Fibroblast of skin of back (primary cell): ENCODE data around the gene HTR2A.

Experiments used
- DNase-seq: peaks from one replicate; pipeline ENCODE4 v3.0.0-alpha.2; 2013

HTR2A gene

GRCh38 chr13:46868091-46868490 is 28.8 kb downstream of the HTR2A start:
- DNase-seq = no peak

GRCh38 chr13:46866150-46866549 is 30.7 kb downstream of the HTR2A start:
- DNase-seq = peak; percentile 38

- DNase-seq = no peak
Observed at GRCh38 chr13:46864941-46865340, 31.9 kb downstream of the HTR2A start.

DNA sequence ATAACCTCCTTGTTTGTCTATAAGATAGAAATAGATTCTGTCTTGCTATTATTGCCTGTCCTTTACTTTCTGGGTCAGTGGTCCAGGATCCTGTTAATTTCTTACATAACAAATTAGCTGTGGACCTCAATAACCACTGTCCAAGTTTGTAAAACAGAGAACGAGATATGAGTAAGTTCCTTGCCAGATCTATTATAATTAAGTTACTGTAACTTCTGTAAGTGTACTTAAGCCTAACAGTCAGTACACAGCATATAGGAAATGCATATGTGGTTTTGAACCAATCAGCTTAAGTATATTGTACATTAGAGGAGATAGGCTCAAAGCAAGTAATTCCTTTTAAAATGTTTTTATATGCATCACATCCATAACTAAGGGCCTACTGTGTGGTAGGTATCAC is 34.9 kb downstream of the HTR2A start:
- DNase-seq = no peak

GRCh38 chr13:46860722-46861121 is 36.1 kb downstream of the HTR2A start:
- no peak for DNase-seq

- DNase-seq = no peak
Observed at GRCh38 chr13:46858776-46859175, 38.1 kb downstream of the HTR2A start.

GRCh38 chr13:46858163-46858562 is 38.7 kb downstream of the HTR2A start:
- no peak for DNase-seq

- no peak for DNase-seq
Observed at GRCh38 chr13:46855664-46856063, 41.2 kb downstream of the HTR2A start.

DNA sequence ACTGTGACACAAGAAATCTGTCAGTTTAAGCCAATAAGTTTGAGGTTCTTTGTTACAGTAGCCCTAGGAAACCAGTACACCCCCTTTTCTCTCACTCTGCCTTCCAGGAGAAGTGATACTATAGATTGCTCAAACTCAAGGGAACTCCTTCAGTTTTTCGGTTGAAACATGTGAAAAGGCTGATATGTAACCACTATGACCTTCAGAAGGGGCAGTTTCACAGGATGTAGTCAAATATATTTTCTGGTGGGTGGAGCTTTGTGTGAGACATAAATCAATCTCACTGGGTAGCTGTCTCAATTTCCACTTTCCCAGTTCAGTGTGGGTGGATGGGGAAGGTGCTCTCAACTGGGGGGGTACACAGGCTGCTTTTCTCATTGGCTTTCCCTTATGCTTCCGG is 41.7 kb downstream of the HTR2A start:
- DNase-seq = no peak

- no peak for DNase-seq
Observed at GRCh38 chr13:46852168-46852567, 44.7 kb downstream of the HTR2A start.

DNA sequence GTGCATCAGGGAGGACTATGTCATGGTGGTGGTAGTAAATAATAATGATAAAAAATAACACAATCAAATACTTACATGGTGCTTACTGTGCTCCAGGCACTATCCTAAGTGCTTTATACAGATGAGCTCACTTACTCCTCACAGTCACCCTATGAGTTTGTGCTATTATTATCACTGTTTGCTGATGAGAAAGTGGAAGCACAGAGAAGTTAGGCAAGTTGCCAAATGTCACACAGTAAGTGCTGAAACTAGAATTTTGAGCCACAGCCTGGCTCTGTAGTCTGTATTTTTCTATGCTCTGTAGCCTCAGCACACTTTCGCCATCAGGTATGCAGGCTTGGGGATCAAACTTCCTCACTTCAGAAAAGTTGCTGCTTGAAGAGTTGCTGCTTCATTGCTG is 46.6 kb downstream of the HTR2A start:
- peak; percentile 21 for DNase-seq

GRCh38 chr13:46846726-46847125 is 50.1 kb downstream of the HTR2A start:
- DNase-seq = no peak

DNA sequence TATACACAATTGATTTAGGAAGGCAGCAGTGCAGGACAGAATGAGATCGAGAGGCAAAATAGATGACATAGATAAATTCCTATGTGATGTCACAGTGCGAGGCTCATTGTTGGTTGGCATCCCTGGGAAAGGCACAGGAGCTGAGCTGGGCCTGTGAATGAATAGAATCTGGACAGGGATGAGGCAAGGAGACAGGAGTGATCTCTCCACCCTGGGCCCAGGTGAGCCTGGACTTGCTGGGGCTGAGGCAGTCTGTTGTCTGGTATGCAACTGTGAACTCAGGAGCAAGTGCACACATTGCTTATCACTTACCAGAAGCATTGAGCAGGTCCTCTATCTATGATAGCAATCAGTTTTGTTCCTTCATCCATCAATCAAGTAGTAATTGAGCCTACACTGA is 51.7 kb downstream of the HTR2A start:
- no peak for DNase-seq

DNA sequence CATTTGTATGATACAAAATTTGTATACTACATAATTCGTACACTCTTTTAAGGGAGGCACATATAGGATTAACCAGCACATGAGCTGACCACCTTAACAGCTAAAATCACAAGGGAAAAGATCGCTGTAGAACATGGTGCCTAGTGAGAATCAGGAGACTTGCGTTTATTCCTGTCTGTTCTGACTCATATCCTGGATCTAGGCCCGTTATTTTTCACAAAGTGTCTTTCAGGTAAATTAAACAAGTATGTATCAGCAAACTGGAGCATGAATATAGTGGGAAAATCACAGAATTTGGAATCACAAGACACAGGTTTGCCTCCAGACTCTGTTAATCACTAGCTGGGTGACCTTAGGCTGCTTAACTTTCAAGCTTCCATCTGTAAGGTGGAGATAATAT is 52.4 kb downstream of the HTR2A start:
- no peak for DNase-seq

DNA sequence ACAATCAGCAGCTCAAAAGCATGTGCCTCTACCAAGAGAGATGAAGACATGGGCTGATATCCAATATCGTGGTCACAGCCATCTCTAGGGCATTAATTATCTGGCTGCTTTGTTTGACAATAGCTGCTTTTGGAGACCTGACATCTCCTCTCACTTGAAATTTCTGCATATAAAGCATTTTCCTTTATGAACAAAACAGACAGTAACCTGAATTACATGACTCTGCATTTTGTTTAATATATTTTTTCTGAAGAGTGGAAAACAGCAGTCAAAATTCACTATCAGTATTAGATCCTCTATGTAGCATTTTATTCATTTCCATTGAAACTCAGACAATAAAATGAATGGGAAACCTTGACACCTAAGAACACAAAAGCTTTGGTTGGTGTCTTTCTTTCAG is 57.5 kb downstream of the HTR2A start:
- no peak for DNase-seq

GRCh38 chr13:46834657-46835056 is 62.2 kb downstream of the HTR2A start:
- no peak for DNase-seq

- DNase-seq = peak; percentile 50
Observed at GRCh38 chr13:46831588-46832194, 65.2 kb downstream of the HTR2A start.

- no peak for DNase-seq
Observed at GRCh38 chr13:46830405-46831005, 66.3 kb downstream of the HTR2A start.

- DNase-seq = no peak
Observed at GRCh38 chr13:46822551-46822950, 74.3 kb downstream of the HTR2A start.

DNA sequence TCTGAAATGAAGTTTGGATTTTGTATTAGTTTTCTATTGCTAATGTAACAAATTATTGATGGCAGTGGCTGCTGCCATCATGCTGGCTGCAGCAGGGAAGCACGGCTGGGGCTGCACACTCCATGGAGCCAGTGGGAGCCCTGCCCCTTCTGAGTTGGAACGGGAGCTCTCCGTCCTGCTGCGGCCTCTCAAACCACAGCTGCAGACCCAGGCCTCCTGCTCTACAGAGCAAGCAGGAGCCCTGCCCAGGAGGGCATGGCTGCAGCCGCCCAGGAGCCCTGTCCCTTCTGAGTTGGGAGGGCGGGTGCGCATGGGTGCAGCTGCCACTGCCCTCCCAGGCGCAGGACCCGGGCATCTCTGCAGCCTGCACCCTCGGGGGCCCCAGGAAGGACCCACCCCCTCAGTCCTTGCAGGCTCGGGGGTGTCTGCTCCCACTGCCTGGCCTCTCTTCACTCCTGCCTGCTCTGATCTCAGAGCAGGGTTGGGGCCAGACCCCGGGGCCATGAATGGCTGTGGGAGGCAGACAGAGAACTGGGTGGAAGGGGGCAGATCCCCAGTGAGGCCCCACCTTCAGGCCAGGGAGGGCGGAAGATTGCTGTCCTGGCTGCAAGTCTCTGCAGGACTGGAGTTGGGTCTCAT is 78.9 kb downstream of the HTR2A start:
- no peak for DNase-seq

DNA sequence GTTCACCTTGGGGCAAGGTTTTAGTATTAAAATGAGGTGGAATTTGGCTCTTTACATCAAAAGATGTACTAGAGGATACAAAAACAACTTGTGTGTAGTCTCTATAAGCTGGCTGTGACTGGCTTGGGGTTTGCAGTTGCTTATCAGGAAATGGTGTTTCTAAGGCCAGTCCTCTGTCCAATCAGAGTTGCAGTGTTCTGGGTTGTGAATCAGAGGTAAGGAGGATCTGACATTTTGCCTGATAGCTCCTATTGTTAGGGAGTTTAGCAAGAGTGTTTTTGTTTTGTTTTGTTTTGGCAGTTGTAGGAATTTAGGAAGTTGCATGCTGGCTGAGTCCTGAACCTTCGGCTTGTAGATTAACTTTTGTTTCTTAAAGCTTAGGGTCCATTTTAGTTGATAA is 79.8 kb downstream of the HTR2A start:
- DNase-seq = no peak

- no peak for DNase-seq
Observed at GRCh38 chr13:46816371-46816770, 80.5 kb downstream of the HTR2A start.

DNA sequence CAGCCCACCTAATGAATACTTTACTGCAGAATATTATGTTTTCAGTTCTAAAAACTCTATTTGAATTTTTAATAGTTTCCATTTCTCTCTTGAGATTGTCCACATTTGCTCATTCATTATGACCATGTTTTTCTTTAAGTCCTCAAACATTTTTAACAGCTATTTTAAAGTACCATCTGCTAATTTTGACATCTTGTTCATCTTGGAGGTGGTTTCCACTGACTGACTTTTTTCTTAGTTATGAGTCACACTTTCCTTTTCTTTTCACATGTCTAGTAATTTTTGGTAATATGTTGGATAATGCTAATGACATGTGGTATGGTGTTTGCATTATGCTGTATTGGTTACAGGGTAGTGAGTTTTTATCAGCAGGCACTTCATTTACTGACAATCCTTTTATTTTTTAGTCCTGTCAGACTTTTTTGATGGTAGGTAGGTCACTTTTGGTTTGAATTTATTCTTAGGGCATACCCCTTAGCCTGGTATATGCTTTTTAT is 84.5 kb downstream of the HTR2A start:
- no peak for DNase-seq

DNA sequence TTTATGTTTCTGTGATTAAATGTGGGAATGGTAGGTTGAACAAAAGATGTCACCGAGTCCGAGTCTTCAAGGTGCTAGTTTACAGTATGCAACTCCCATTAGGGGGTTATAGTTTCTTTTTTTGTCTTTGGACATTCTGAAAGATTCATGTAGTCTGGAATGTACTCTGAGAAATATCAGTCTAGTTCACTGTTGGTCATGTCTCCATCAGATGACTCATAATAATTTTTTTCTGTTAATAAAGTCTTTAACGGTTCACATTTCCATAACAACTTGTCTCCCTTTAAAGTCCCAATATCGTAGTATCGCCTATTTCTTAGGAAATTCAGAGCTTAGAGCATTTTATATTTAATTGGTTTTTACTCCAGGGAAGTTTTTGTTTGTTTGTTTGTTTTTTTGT is 86.4 kb downstream of the HTR2A start:
- DNase-seq = peak; percentile 65
